ENCODE data around the gene ELP4.

GRCh38 chr11:31512117-31512516 lies 2.5 kb downstream of the ELP4 start:
- no peak for TF ChIP-seq CTCF (conservative IDR thresholded peaks at IDR 0.05)
- no peak for TF ChIP-seq ZFX (IDR thresholded peaks at IDR 0.05)
